GM19025 (cell line): Measurements from ENCODE around the gene KNDC1.
"Not testable (repeated sequence)": the region's sequence is repeated elsewhere in the genome, so short reads cannot be mapped to it uniquely, and the experiment has no call there.

ENCODE experiments used
- ATAC-seq: cut with Tn5 transposase; IDR thresholded peaks from one replicate; pipeline ENCODE4 v1.9.1; 2021; ENCODE audit warnings: mild to moderate bottlenecking, low read depth, moderate library complexity; ENCODE audit not compliant: unreplicated experiment

The KNDC1 gene

GRCh38 chr10:133125901-133126300, 34.1 kb upstream of the KNDC1 start:
- no peak for ATAC-seq

- no peak for ATAC-seq
Measured at GRCh38 chr10:133126431-133127290, 33.4 kb upstream of the KNDC1 start.

- ATAC-seq: no peak
Measured at GRCh38 chr10:133127291-133128125, 32.5 kb upstream of the KNDC1 start.

- no peak for ATAC-seq
Measured at GRCh38 chr10:133128126-133129070, 31.6 kb upstream of the KNDC1 start.

- no peak for ATAC-seq
Measured at GRCh38 chr10:133129071-133129858, 30.8 kb upstream of the KNDC1 start.

GRCh38 chr10:133129859-133130495, 30.0 kb upstream of the KNDC1 start:
- ATAC-seq: no peak

- no peak for ATAC-seq
Measured at GRCh38 chr10:133130602-133131001, 29.4 kb upstream of the KNDC1 start.

GRCh38 chr10:133131053-133131452, 29.0 kb upstream of the KNDC1 start:
- no peak for ATAC-seq

GRCh38 chr10:133131734-133132472, 28.1 kb upstream of the KNDC1 start:
- ATAC-seq: no peak

GRCh38 chr10:133132473-133133291, 27.3 kb upstream of the KNDC1 start:
- no peak for ATAC-seq

GRCh38 chr10:133133471-133134231, 26.4 kb upstream of the KNDC1 start:
- no peak for ATAC-seq

GRCh38 chr10:133134411-133135115, 25.5 kb upstream of the KNDC1 start:
- no peak for ATAC-seq

- ATAC-seq: no peak
Measured at GRCh38 chr10:133135116-133135465, 24.9 kb upstream of the KNDC1 start.

GRCh38 chr10:133137486-133138145, 22.4 kb upstream of the KNDC1 start:
- not testable (repeated sequence) for ATAC-seq

- ATAC-seq: no peak
Measured at GRCh38 chr10:133139551-133140065, 20.4 kb upstream of the KNDC1 start.
